Osteoblast (primary cell): ENCODE data around the gene SNRNP48. TPM values are rescaled to one million over a fixed set of nuclear protein-coding genes. Genes with fewer than 3 reads are reported as not detected.
A peak's percentile ranks its signal among the peaks of the same experiment; 100 is the strongest.

ENCODE experiments used
- DNase-seq: peaks from one replicate; pipeline ENCODE4 v3.0.0; 2011; ENCODE audit warnings: low spot score, mixed read lengths; ENCODE audit not compliant: insufficient read length; ENCODE audit errors: missing footprints
- H2AFZ ChIP-seq: 2 replicates; pipeline ENCODE4 v1.6.0; 2011; ENCODE audit warnings: mild to moderate bottlenecking, low read length
- H3K27ac ChIP-seq: 2 replicates; pipeline ENCODE4 v1.5.1; 2011; ENCODE audit warnings: mild to moderate bottlenecking, low read depth, low read length, moderate library complexity
- H3K27me3 ChIP-seq: 2 replicates; pipeline ENCODE4 v1.6.0; 2012; ENCODE audit warnings: mild to moderate bottlenecking, control low read depth, inconsistent platforms, low read length, moderate library complexity; ENCODE audit not compliant: insufficient read depth
- H3K36me3 ChIP-seq: 2 replicates; pipeline ENCODE4 v1.5.1; 2011; ENCODE audit warnings: mild to moderate bottlenecking, low read length, control low read depth, moderate library complexity; ENCODE audit not compliant: insufficient read depth
- H3K4me1 ChIP-seq: 2 replicates; pipeline ENCODE4 v1.5.1; 2011; ENCODE audit warnings: mild to moderate bottlenecking, low read length, control low read depth, moderate library complexity; ENCODE audit not compliant: insufficient read depth
- H3K4me2 ChIP-seq: 2 replicates; pipeline ENCODE4 v1.6.0; 2011; ENCODE audit warnings: mild to moderate bottlenecking, low read length; ENCODE audit not compliant: insufficient read depth
- H3K4me3 ChIP-seq: fragments of 200-600 bp; sonication (generic); 3 replicates; pipeline ENCODE4 v1.5.1; 2012; ENCODE audit warnings: mild to moderate bottlenecking, low read length, inconsistent platforms; ENCODE audit not compliant: insufficient read depth
- H3K79me2 ChIP-seq: 2 replicates; pipeline ENCODE4 v1.6.0; 2012; ENCODE audit warnings: mild to moderate bottlenecking, low read length, control low read depth, inconsistent platforms; ENCODE audit not compliant: insufficient read depth
- H3K9me3 ChIP-seq: 2 replicates; pipeline ENCODE4 v1.5.1; 2011; ENCODE audit warnings: low read depth, low read length, control low read depth
- H4K20me1 ChIP-seq: 2 replicates; pipeline ENCODE4 v1.6.0; 2012; ENCODE audit warnings: mild to moderate bottlenecking, low read length, control low read depth; ENCODE audit not compliant: insufficient read depth
- CTCF ChIP-seq: IDR thresholded peaks from 2 replicates; pipeline ENCODE4 v1.5.1; 2011; ENCODE audit warnings: mild to moderate bottlenecking, low read depth, low read length, moderate library complexity; ENCODE audit errors: extremely low read depth
- total RNA-seq: library from RNA; depleted of rRNA; stranded (reverse); fragments of >200 nt; gene quantifications from 2 replicates; pipeline ENCODE4 v1.2.3, GENCODE V29; 2012

Gene SNRNP48
- total RNA-seq, 1 donor, result 15.9 TPM

GRCh38 chr6:7546896-7547295 lies 43.1 kb upstream of the SNRNP48 start:
- no peak for DNase-seq
- Histone ChIP-seq H3K79me2 (peaks cover 60% of the 10 kb centered on the region), H3K27me3 (no peaks in the 10 kb centered on the region), H3K4me2 (no peak overlapping the region), H4K20me1 (peaks cover 5% of the 10 kb centered on the region), H3K27ac (peak overlapping the region; percentile 20), H3K4me1 (peaks cover 7% of the 10 kb centered on the region), H3K9me3 (no peaks in the 10 kb centered on the region), H3K36me3 (no peaks in the 10 kb centered on the region), H2AFZ (no peak overlapping the region), H3K4me3 (no peak overlapping the region)
- no peak for TF ChIP-seq CTCF

GRCh38 chr6:7547315-7547714 lies 42.7 kb upstream of the SNRNP48 start:
- Histone ChIP-seq H3K4me1 (peaks cover 7% of the 10 kb centered on the region), H4K20me1 (peaks cover 5% of the 10 kb centered on the region), H3K9me3 (no peaks in the 10 kb centered on the region), H3K27ac (no peak overlapping the region), H3K27me3 (no peaks in the 10 kb centered on the region), H3K36me3 (no peaks in the 10 kb centered on the region), H3K79me2 (peaks cover 56% of the 10 kb centered on the region), H3K4me2 (no peak overlapping the region), H2AFZ (no peak overlapping the region), H3K4me3 (no peak overlapping the region)
- DNase-seq, result no peak
- TF ChIP-seq CTCF, result no peak

GRCh38 chr6:7550433-7550801 lies 39.6 kb upstream of the SNRNP48 start:
- H2AFZ ChIP-seq, result no peak overlapping the region
- H3K9me3 ChIP-seq, result no peaks in the 10 kb centered on the region
- no peaks in the 10 kb centered on the region for H3K27me3 ChIP-seq
- peaks cover 44% of the 10 kb centered on the region for H3K79me2 ChIP-seq
- peaks cover 11% of the 10 kb centered on the region for H3K4me1 ChIP-seq
- peaks cover 2% of the 10 kb centered on the region for H4K20me1 ChIP-seq
- H3K36me3 ChIP-seq, result peaks cover under 1% of the 10 kb centered on the region
- no peak overlapping the region for H3K4me3 ChIP-seq
- H3K27ac ChIP-seq, result no peak overlapping the region
- DNase-seq, result no peak
- no peak for TF ChIP-seq CTCF
- no peak overlapping the region for H3K4me2 ChIP-seq

- Histone ChIP-seq H3K79me2 (peaks cover 19% of the 10 kb centered on the region), H3K27ac (no peak overlapping the region), H3K4me3 (no peak overlapping the region), H3K9me3 (no peaks in the 10 kb centered on the region), H3K4me2 (peak overlapping the region; percentile 5), H2AFZ (no peak overlapping the region), H3K27me3 (no peaks in the 10 kb centered on the region), H4K20me1 (no peaks in the 10 kb centered on the region), H3K4me1 (peaks cover 11% of the 10 kb centered on the region), H3K36me3 (peaks cover 26% of the 10 kb centered on the region)
- TF ChIP-seq CTCF, result no peak
- DNase-seq, result no peak
These were observed 35.3 kb upstream of the SNRNP48 start for GRCh38 chr6:7554533-7555275.
